ENCODE data around the gene NR5A1.

Gene NR5A1

DNA sequence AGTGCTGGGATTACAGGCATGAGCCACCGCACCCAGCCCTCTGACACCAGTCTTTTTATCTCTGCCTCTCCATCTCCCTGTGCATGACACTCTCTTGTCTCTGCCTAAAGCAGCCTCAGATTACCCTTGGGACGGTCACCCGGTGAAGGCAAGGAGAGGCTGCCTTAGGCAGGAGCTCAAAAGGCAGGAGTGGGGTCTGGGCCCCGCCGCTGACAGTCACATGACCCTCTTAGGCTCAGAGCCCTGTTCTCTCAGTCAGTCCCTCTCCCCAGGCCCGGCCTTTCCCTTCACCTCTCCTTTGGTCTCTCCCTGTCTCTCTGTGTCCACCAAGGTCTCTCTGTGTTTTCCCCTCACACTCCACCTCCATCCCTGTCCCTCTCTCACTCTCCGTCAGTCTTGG lies 34.4 kb downstream of the NR5A1 start:
- no peak for DNase-seq (ENCODE audit: low read depth)
- TF ChIP-seq, protein P1, sequence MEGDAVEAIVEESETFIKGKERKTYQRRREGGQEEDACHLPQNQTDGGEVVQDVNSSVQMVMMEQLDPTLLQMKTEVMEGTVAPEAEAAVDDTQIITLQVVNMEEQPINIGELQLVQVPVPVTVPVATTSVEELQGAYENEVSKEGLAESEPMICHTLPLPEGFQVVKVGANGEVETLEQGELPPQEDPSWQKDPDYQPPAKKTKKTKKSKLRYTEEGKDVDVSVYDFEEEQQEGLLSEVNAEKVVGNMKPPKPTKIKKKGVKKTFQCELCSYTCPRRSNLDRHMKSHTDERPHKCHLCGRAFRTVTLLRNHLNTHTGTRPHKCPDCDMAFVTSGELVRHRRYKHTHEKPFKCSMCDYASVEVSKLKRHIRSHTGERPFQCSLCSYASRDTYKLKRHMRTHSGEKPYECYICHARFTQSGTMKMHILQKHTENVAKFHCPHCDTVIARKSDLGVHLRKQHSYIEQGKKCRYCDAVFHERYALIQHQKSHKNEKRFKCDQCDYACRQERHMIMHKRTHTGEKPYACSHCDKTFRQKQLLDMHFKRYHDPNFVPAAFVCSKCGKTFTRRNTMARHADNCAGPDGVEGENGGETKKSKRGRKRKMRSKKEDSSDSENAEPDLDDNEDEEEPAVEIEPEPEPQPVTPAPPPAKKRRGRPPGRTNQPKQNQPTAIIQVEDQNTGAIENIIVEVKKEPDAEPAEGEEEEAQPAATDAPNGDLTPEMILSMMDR (conservative IDR thresholded peaks at IDR 0.05; ENCODE audit: low read depth, low read length), result no peak

DNA sequence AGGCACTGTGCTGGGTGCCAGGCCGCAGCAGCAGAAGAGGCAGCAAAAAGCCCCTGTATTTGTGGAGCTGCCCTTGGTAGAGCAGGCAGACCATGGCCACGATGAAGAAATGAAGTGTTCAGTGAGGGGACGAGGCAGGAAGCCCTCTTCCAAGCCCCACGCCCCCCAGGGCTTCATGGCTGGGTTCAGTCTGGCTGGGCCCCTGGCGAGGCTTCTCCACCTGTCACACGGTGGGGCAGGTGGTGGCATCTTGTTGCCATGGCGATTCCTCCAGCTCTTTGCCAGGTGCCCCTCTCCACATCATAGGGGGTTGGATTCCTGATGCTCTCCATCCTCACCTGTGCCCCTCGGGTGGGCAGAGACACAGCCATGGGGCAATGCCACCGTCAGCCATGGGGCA lies 35.4 kb downstream of the NR5A1 start:
- TF ChIP-seq, protein P1 (conservative IDR thresholded peaks at IDR 0.05; ENCODE audit: low read depth, low read length), result no peak

More for the DNA sequence above, 34.4 kb downstream of the NR5A1 start:
- no peak overlapping the region for H3K4me3 ChIP-seq (ENCODE audit: low read length)

DNA sequence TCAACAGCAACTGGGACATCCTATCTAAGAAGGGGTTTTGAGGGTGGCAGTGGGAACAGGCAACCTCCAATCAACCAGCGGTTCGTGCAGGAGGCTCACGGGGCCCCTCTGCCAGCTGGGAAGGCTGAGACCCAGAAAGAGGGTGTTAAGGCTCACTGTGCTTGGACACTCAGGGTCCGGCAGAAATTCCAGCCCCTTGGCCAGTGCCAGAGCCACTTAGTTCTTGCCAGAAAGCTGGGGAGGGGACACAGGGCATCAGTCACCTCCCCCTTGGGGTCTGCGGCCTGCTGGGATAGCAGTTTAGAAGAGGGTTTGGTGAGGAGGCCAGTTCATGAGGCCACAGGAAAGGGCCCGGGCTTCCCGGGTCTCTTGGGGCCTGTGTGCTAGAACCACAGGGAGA lies 36.5 kb downstream of the NR5A1 start:
- H3K4me3 ChIP-seq (ENCODE audit: low read length), result no peak overlapping the region
- TF ChIP-seq, protein P1 (conservative IDR thresholded peaks at IDR 0.05; ENCODE audit: low read depth, low read length), result no peak
- no peak for DNase-seq (ENCODE audit: low read depth)

More for the DNA sequence above, 35.4 kb downstream of the NR5A1 start:
- no peak overlapping the region for H3K4me3 ChIP-seq (ENCODE audit: low read length)
- no peak for DNase-seq (ENCODE audit: low read depth)

DNA sequence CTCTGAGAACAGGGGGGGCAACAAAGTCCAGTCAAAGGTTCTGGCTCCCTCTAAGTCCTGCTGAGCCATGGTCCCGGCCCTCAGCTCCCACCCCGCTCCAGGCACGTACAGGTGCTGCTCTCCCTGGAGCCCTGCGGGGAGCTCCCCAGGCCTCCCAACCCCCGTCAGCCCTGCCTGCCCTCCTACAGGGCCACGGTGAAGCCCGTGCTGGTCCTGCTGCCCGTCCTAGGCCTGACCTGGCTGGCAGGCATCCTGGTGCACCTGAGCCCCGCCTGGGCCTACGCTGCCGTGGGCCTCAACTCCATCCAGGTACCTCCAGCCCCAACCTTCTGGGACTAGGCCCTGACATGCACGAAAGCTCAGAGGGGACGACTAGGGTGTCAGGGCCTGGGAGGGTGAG lies 36.9 kb downstream of the NR5A1 start:
- TF ChIP-seq, protein P1 (conservative IDR thresholded peaks at IDR 0.05; ENCODE audit: low read depth, low read length), result no peak
- no peak overlapping the region for H3K4me3 ChIP-seq (ENCODE audit: low read length)
- no peak for DNase-seq (ENCODE audit: low read depth)

DNA sequence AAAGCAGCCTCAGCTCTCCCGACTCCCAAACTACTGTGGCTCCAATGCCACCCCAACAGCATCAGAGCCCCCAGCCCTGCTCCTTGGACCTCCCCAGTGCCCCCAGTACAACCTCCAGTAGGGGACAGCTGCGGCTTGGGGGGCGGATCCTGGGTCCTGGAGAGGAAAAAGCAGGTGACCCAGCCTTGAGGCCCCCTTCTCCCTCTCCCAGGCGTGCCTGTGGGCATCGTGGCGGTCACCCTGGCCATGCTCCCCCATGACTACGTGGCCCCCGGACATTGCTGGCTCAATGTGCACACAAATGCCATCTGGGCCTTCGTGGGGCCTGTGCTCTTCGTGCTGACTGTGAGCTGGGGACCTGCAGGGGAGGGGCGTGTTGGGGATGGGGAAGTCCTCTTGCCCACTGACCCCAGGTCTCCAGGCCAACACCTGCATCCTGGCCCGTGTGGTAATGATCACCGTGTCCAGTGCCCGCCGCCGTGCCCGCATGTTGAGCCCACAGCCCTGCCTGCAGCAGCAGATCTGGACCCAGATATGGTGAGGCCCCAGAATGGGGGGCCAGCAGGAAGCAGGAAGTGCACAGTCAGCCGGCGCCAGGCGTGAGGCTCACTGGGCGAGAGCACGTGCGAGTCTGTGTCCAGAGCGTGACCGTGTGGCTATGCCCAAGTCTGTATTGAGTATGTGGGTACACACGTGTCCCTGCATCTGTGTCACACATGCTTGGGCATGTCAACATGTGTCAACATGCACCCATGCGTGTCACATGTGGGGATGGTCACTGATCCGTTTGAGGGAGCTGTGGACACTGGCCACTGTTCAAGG lies 38.0 kb downstream of the NR5A1 start:
- H3K4me3 ChIP-seq (ENCODE audit: low read length), result no peak overlapping the region
- TF ChIP-seq, protein P1 (conservative IDR thresholded peaks at IDR 0.05; ENCODE audit: low read depth, low read length), result no peak
- no peak for DNase-seq (ENCODE audit: low read depth)

DNA sequence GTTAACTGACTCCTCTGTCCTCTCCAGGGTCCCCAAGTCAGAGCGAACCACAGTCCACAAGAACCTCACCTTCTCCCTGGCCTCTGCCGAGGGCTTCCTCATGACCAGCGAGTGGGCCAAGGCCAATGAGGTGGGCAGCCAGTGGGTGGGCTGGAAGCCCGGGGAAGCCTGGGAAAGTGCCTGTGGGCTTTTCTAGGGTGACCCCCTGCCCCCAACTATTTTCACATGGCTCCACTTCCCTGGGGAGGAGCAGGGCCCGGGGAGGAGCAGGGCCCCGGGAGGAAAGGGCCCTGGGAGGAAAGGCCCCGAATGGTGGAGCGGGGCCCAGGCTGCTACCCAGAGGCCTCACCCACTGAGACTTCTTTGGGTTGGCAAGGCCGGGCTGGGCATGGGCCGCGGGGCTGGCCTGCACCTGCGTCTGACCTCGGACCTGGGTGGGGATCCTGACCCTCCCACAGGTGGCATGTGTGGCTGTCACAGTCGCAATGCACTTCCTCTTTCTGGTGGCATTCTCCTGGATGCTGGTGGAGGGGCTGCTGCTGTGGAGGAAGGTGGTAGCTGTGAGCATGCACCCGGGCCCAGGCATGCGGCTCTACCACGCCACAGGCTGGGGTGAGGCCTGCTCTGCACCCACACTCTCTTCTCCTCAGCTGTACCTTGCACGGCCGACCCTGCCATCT lies 39.0 kb downstream of the NR5A1 start:
- DNase-seq (ENCODE audit: low read depth), result no peak
- TF ChIP-seq, protein P1 (conservative IDR thresholded peaks at IDR 0.05; ENCODE audit: low read depth, low read length), result no peak
- no peak overlapping the region for H3K4me3 ChIP-seq (ENCODE audit: low read length)

All from retinal pigment epithelial cell (primary cell).